Neural progenitor cell (in vitro differentiated cells): ENCODE measurements around the gene IL31RA. TPM values are rescaled to one million over a fixed set of nuclear protein-coding genes. Genes with fewer than 3 reads are reported as not detected.

Experiments used
- DNase-seq: peaks from one replicate; pipeline ENCODE4 v3.0.0-alpha.2; 2016; ENCODE audit warnings: low spot score
- H2AFZ ChIP-seq: fragments of 200-600 bp; sonication (generic); replicated peaks from 2 replicates; pipeline ENCODE4 v1.6.1; 2016; ENCODE audit warnings: antibody characterized with exemption
- H3F3A ChIP-seq: fragments of 200-600 bp; sonication (generic); 2 replicates; pipeline ENCODE4 v1.6.1; 2016; ENCODE audit warnings: antibody characterized with exemption, low read depth
- H3K27ac ChIP-seq: fragments of 200-600 bp; sonication (generic); 2 replicates; pipeline ENCODE4 v1.5.1; 2016; ENCODE audit warnings: mild to moderate bottlenecking
- H3K27me3 ChIP-seq: fragments of 200-600 bp; sonication (generic); 2 replicates; pipeline ENCODE4 v1.6.1; 2016; ENCODE audit warnings: mild to moderate bottlenecking, moderate library complexity
- H3K36me3 ChIP-seq: fragments of 200-600 bp; sonication (generic); 2 replicates; pipeline ENCODE4 v1.5.1; 2016
- H3K4me1 ChIP-seq: fragments of 200-600 bp; sonication (generic); 2 replicates; pipeline ENCODE4 v1.6.1; 2016; ENCODE audit warnings: mixed run types
- H3K4me2 ChIP-seq: fragments of 200-600 bp; sonication (generic); 2 replicates; pipeline ENCODE4 v1.6.1; 2016
- H3K4me3 ChIP-seq: fragments of 200-600 bp; sonication (generic); 2 replicates; pipeline ENCODE4 v1.5.1; 2016
- H3K79me2 ChIP-seq: fragments of 200-600 bp; sonication (generic); 2 replicates; pipeline ENCODE4 v1.6.1; 2016; ENCODE audit warnings: low read depth
- H3K9ac ChIP-seq: fragments of 200-600 bp; sonication (generic); 2 replicates; pipeline ENCODE4 v1.6.1; 2016
- H3K9me3 ChIP-seq: fragments of 200-600 bp; sonication (generic); 2 replicates; pipeline ENCODE4 v1.5.1; 2016; ENCODE audit warnings: low read depth
- H4K20me1 ChIP-seq: fragments of 200-600 bp; sonication (generic); 2 replicates; pipeline ENCODE4 v1.6.1; 2016; ENCODE audit warnings: low read depth
- H3K27ac Mint-ChIP-seq: 3 replicates; pipeline ENCODE4 v1.8.0; 2021; ENCODE audit warnings: mixed read lengths
- H3K27me3 Mint-ChIP-seq: 2 replicates; pipeline ENCODE4 v1.8.0; 2022; ENCODE audit warnings: low read depth, mild to moderate bottlenecking, inconsistent platforms, moderate library complexity, mixed read lengths; ENCODE audit not compliant: insufficient read depth
- H3K36me3 Mint-ChIP-seq: 3 replicates; pipeline ENCODE4 v1.8.0; 2021; ENCODE audit warnings: mixed read lengths
- H3K4me1 Mint-ChIP-seq: 3 replicates; pipeline ENCODE4 v1.8.0; 2021; ENCODE audit warnings: mixed read lengths
- H3K4me3 Mint-ChIP-seq: 3 replicates; pipeline ENCODE4 v1.8.0; 2021; ENCODE audit warnings: mild to moderate bottlenecking, moderate library complexity, mixed read lengths
- H3K9me3 Mint-ChIP-seq: 3 replicates; pipeline ENCODE4 v1.8.0; 2020; ENCODE audit warnings: mixed read lengths
- CTCF ChIP-seq: fragments of 200-600 bp; sonication (generic); IDR thresholded peaks from 2 replicates; pipeline ENCODE4 v1.5.1; 2017; ENCODE audit warnings: antibody characterized with exemption, mild to moderate bottlenecking
- EZH2 ChIP-seq: fragments of 200-600 bp; sonication (generic); IDR thresholded peaks from 2 replicates; pipeline ENCODE4 v1.6.1; 2017; ENCODE audit warnings: antibody characterized with exemption, mild to moderate bottlenecking, moderate library complexity
- EZH2phosphoT487 ChIP-seq: fragments of 200-600 bp; sonication (generic); IDR thresholded peaks from 2 replicates; pipeline ENCODE4 v1.6.1; 2017; ENCODE audit warnings: antibody characterized with exemption
- total RNA-seq: library from RNA; depleted of rRNA; stranded (reverse); fragments of >200 nt; gene quantifications from 2 replicates; pipeline ENCODE4 v1.2.3, GENCODE V29; 2015; ENCODE audit warnings: low replicate concordance

Gene IL31RA
- total RNA-seq, 1 donor from 2014 or later, result not detected

- H3K4me3 Mint-ChIP-seq, result no peak overlapping the region
- TF ChIP-seq CTCF (no peak), EZH2phosphoT487 (no peak), EZH2 (no peak)
- H3K27ac ChIP-seq, result no peak overlapping the region
- H3K4me2 ChIP-seq, result no peak overlapping the region
- no peak overlapping the region for H3K4me3 ChIP-seq
- H3K4me1 ChIP-seq, result no peaks in the 10 kb centered on the region
- no peaks in the 10 kb centered on the region for H3K9me3 ChIP-seq
- H3K4me1 Mint-ChIP-seq, result no peaks in the 10 kb centered on the region
- H2AFZ ChIP-seq, result no peak overlapping the region
- no peak overlapping the region for H3K27ac Mint-ChIP-seq
- H3K36me3 Mint-ChIP-seq, result no peaks in the 10 kb centered on the region
- no peaks in the 10 kb centered on the region for H3K79me2 ChIP-seq
- H3F3A ChIP-seq, result no peaks in the 10 kb centered on the region
- H4K20me1 ChIP-seq, result no peaks in the 10 kb centered on the region
- no peak for DNase-seq
- no peaks in the 10 kb centered on the region for H3K9me3 Mint-ChIP-seq
- no peak overlapping the region for H3K9ac ChIP-seq
- H3K36me3 ChIP-seq, result no peaks in the 10 kb centered on the region
- no peaks in the 10 kb centered on the region for H3K27me3 ChIP-seq
- no peaks in the 10 kb centered on the region for H3K27me3 Mint-ChIP-seq
Observed at GRCh38 chr5:55868846-55869245, 17.7 kb downstream of the IL31RA start.

- TF ChIP-seq EZH2, result no peak
- TF ChIP-seq EZH2phosphoT487, result no peak
- no peak for TF ChIP-seq CTCF
- H3K27me3 Mint-ChIP-seq, result no peaks in the 10 kb centered on the region
- no peaks in the 10 kb centered on the region for H4K20me1 ChIP-seq
Observed at GRCh38 chr5:55869847-55870246, 18.7 kb downstream of the IL31RA start.

GRCh38 chr5:55873234-55873633 is 22.1 kb downstream of the IL31RA start:
- H3K4me3 ChIP-seq, result no peak overlapping the region
- no peaks in the 10 kb centered on the region for H3K36me3 Mint-ChIP-seq

More at GRCh38 chr5:55869847-55870246, 18.7 kb downstream of the IL31RA start:
- no peaks in the 10 kb centered on the region for H3K27me3 ChIP-seq
- H3K4me1 ChIP-seq, result no peaks in the 10 kb centered on the region
- no peaks in the 10 kb centered on the region for H3K9me3 Mint-ChIP-seq
- H3K9me3 ChIP-seq, result no peaks in the 10 kb centered on the region
- no peaks in the 10 kb centered on the region for H3K36me3 ChIP-seq
- no peak overlapping the region for H3K27ac Mint-ChIP-seq
- no peak overlapping the region for H3K4me2 ChIP-seq
- H3K4me3 ChIP-seq, result no peak overlapping the region
- no peak overlapping the region for H3K4me3 Mint-ChIP-seq
- no peaks in the 10 kb centered on the region for H3K4me1 Mint-ChIP-seq
- H3K36me3 Mint-ChIP-seq, result no peaks in the 10 kb centered on the region
- H3K79me2 ChIP-seq, result no peaks in the 10 kb centered on the region
- H3K27ac ChIP-seq, result no peak overlapping the region
- no peaks in the 10 kb centered on the region for H3F3A ChIP-seq
- H3K9ac ChIP-seq, result no peak overlapping the region
- H2AFZ ChIP-seq, result no peak overlapping the region
- DNase-seq, result no peak

More at GRCh38 chr5:55873234-55873633, 22.1 kb downstream of the IL31RA start:
- Histone ChIP-seq H2AFZ (no peak overlapping the region), H3K27ac (no peak overlapping the region), H3K36me3 (no peaks in the 10 kb centered on the region), H3K4me1 (no peaks in the 10 kb centered on the region), H3K9ac (no peak overlapping the region), H3K79me2 (no peaks in the 10 kb centered on the region), H3F3A (no peaks in the 10 kb centered on the region), H3K4me2 (no peak overlapping the region), H4K20me1 (no peaks in the 10 kb centered on the region), H3K27me3 (no peaks in the 10 kb centered on the region), H3K9me3 (no peaks in the 10 kb centered on the region)
- TF ChIP-seq CTCF, result no peak
- no peak for TF ChIP-seq EZH2
- TF ChIP-seq EZH2phosphoT487, result no peak
- no peak for DNase-seq
- Mint-ChIP-seq H3K27ac (no peak overlapping the region), H3K4me1 (no peaks in the 10 kb centered on the region), H3K27me3 (no peaks in the 10 kb centered on the region), H3K9me3 (peaks cover 3% of the 10 kb centered on the region), H3K4me3 (no peak overlapping the region)
